ENCODE measurements around the gene KRT10.

GRCh38 chr17:40839194-40839593 lies 16.8 kb upstream of the KRT10 start:
- no peak for TF ChIP-seq CTCF (IDR thresholded peaks at IDR 0.05)
- no peak for TF ChIP-seq POLR2A (IDR thresholded peaks at IDR 0.05)
- TF ChIP-seq EP300 (IDR thresholded peaks at IDR 0.05) = no peak
